Amygdala (tissue), 56 donors: Measurements from ENCODE around the gene PSMC3.

Source experiments
- DNase-seq, 56 donors: peaks; one replicate each; lab custom pipeline; 2025; lab: John Stamatoyannopoulos, UW

PSMC3 gene

GRCh38 chr11:47426062-47426956 is at the start of gene PSMC3:
PSMC3 (minus strand) TSS chr11:47426439; CDS start chr11:47426279, 160 bp downstream.
- peak; percentile 83 to 98 (median 95) for DNase-seq

- DNase-seq, result no peak
Measured at GRCh38 chr11:47470671-47471070, 44.4 kb upstream of the PSMC3 start.

GRCh38 chr11:47469361-47470179 is 43.3 kb upstream of the PSMC3 start:
- no peak for DNase-seq

GRCh38 chr11:47468598-47469214 is 42.5 kb upstream of the PSMC3 start:
- DNase-seq, result no peak

GRCh38 chr11:47467357-47467756 is 41.1 kb upstream of the PSMC3 start:
- peak in 3 of 56 donors; percentile 6 to 40 (median 32) for DNase-seq

- DNase-seq, result peak in 54 of 56 donors; percentile 20 to 88 (median 62)
Measured at GRCh38 chr11:47466701-47467250, 40.5 kb upstream of the PSMC3 start.

- DNase-seq, result no peak
Measured at GRCh38 chr11:47466201-47466600, 40.0 kb upstream of the PSMC3 start.

GRCh38 chr11:47464483-47464882 is 38.2 kb upstream of the PSMC3 start:
- DNase-seq, result no peak

- DNase-seq, result no peak
Measured at GRCh38 chr11:47461876-47462275, 35.6 kb upstream of the PSMC3 start.

- peak in 1 of 56 donors; percentile 12 for DNase-seq
Measured at GRCh38 chr11:47460571-47461235, 34.5 kb upstream of the PSMC3 start.

- DNase-seq, result peak in 39 of 56 donors; percentile 7 to 78 (median 40)
Measured at GRCh38 chr11:47454258-47454671, 28.0 kb upstream of the PSMC3 start.

GRCh38 chr11:47453365-47453764 is 27.1 kb upstream of the PSMC3 start:
- no peak for DNase-seq

GRCh38 chr11:47451990-47452389 is 25.8 kb upstream of the PSMC3 start:
- no peak for DNase-seq

GRCh38 chr11:47451436-47451835 is 25.2 kb upstream of the PSMC3 start:
- no peak for DNase-seq

- no peak for DNase-seq
Measured at GRCh38 chr11:47449541-47449940, 23.3 kb upstream of the PSMC3 start.

GRCh38 chr11:47448566-47449427 is 22.6 kb upstream of the PSMC3 start, which contains the start of gene RAPSN:
RAPSN (minus strand) TSS chr11:47449136; CDS start chr11:47448964, 172 bp downstream.
- DNase-seq, result no peak

- DNase-seq, result no peak
Measured at GRCh38 chr11:47447906-47448305, 21.7 kb upstream of the PSMC3 start.

GRCh38 chr11:47446833-47447232 is 20.6 kb upstream of the PSMC3 start:
- DNase-seq, result no peak

- no peak for DNase-seq
Measured at GRCh38 chr11:47445840-47446239, 19.6 kb upstream of the PSMC3 start.
